KMS-11 (cell line): ENCODE measurements around the gene H2BW2.

ENCODE experiments used
- H2AFZ ChIP-seq: fragments of 200-600 bp; sonication (generic); 2 replicates; pipeline ENCODE4 v1.6.1; 2016; ENCODE audit warnings: antibody characterized with exemption, mixed run types, low read depth
- H3K27ac ChIP-seq: fragments of 200-600 bp; sonication (generic); 2 replicates; pipeline ENCODE4 v1.6.1; 2016; ENCODE audit warnings: mild to moderate bottlenecking, mixed run types
- H3K27me3 ChIP-seq: fragments of 200-600 bp; sonication (generic); 2 replicates; pipeline ENCODE4 v1.6.1; 2017; ENCODE audit warnings: mild to moderate bottlenecking, low read depth, mixed run types, moderate library complexity; ENCODE audit not compliant: insufficient read depth
- H3K36me3 ChIP-seq: fragments of 200-600 bp; sonication (generic); 2 replicates; pipeline ENCODE4 v1.6.1; 2017; ENCODE audit warnings: mild to moderate bottlenecking, mixed run types; ENCODE audit not compliant: insufficient read depth
- H3K4me1 ChIP-seq: fragments of 200-600 bp; sonication (generic); 2 replicates; pipeline ENCODE4 v1.6.1; 2016; ENCODE audit warnings: mild to moderate bottlenecking, low read depth, mixed run types; ENCODE audit not compliant: poor library complexity, severe bottlenecking
- H3K4me2 ChIP-seq: fragments of 200-600 bp; sonication (generic); 2 replicates; pipeline ENCODE4 v1.7.0; 2016; ENCODE audit warnings: mild to moderate bottlenecking, mixed run types
- H3K4me3 ChIP-seq: fragments of 200-600 bp; sonication (generic); IDR thresholded peaks from 2 replicates; pipeline ENCODE4 v1.6.1; 2017; ENCODE audit warnings: low read depth, low read length, mixed read lengths; ENCODE audit not compliant: insufficient read depth
- H3K79me2 ChIP-seq: fragments of 200-600 bp; sonication (generic); 2 replicates; pipeline ENCODE4 v1.6.1; 2016; ENCODE audit warnings: low read depth, mixed run types; ENCODE audit not compliant: insufficient read depth
- H3K9ac ChIP-seq: fragments of 200-600 bp; sonication (generic); 2 replicates; pipeline ENCODE4 v1.6.1; 2016; ENCODE audit warnings: mild to moderate bottlenecking, mixed run types
- H4K20me1 ChIP-seq: fragments of 200-600 bp; sonication (generic); 2 replicates; pipeline ENCODE4 v1.6.1; 2016; ENCODE audit warnings: mild to moderate bottlenecking, mixed run types; ENCODE audit not compliant: insufficient read depth
- CTCF ChIP-seq: fragments of 200-600 bp; sonication (generic); conservative IDR thresholded peaks from 2 replicates; pipeline ENCODE4 v1.6.1; 2017; ENCODE audit warnings: low read depth, mild to moderate bottlenecking, antibody characterized with exemption, low read length, moderate library complexity, mixed read lengths

H2BW2 gene

GRCh38 chrX:104084534-104085277 is 45.0 kb downstream of the H2BW2 start:
- H3K27me3 ChIP-seq, result no peaks in the 10 kb centered on the region
- H3K9ac ChIP-seq, result no peak overlapping the region
- TF ChIP-seq CTCF, result no peak
- H3K4me2 ChIP-seq, result no peak overlapping the region
- no peak overlapping the region for H2AFZ ChIP-seq
- H3K27ac ChIP-seq, result no peak overlapping the region
- H3K4me1 ChIP-seq, result no peaks in the 10 kb centered on the region
- H4K20me1 ChIP-seq, result no peaks in the 10 kb centered on the region
- no peaks in the 10 kb centered on the region for H3K36me3 ChIP-seq
- no peak overlapping the region for H3K4me3 ChIP-seq
- H3K79me2 ChIP-seq, result no peaks in the 10 kb centered on the region

GRCh38 chrX:104085477-104085876 is 45.7 kb downstream of the H2BW2 start:
- H3K27me3 ChIP-seq, result no peaks in the 10 kb centered on the region
- TF ChIP-seq CTCF, result no peak
- no peaks in the 10 kb centered on the region for H3K4me1 ChIP-seq
- H3K36me3 ChIP-seq, result no peaks in the 10 kb centered on the region
- no peaks in the 10 kb centered on the region for H3K79me2 ChIP-seq
- H4K20me1 ChIP-seq, result no peaks in the 10 kb centered on the region
- H3K9ac ChIP-seq, result no peak overlapping the region
- H2AFZ ChIP-seq, result no peak overlapping the region
- no peak overlapping the region for H3K27ac ChIP-seq
- H3K4me2 ChIP-seq, result no peak overlapping the region
- no peak overlapping the region for H3K4me3 ChIP-seq

- H3K9ac ChIP-seq, result no peak overlapping the region
- no peaks in the 10 kb centered on the region for H4K20me1 ChIP-seq
- H3K79me2 ChIP-seq, result no peaks in the 10 kb centered on the region
- no peak overlapping the region for H2AFZ ChIP-seq
- no peaks in the 10 kb centered on the region for H3K4me1 ChIP-seq
- H3K4me2 ChIP-seq, result no peak overlapping the region
- no peak overlapping the region for H3K27ac ChIP-seq
- H3K36me3 ChIP-seq, result no peaks in the 10 kb centered on the region
- H3K27me3 ChIP-seq, result no peaks in the 10 kb centered on the region
- no peak overlapping the region for H3K4me3 ChIP-seq
- no peak for TF ChIP-seq CTCF
These were observed 46.2 kb downstream of the H2BW2 start for GRCh38 chrX:104085919-104086318.
